HCT116 (cell line): ENCODE data around the gene GARIN3. TPM values are rescaled to one million over a fixed set of nuclear protein-coding genes. Genes with fewer than 3 reads are reported as not detected.

Experiments
- ATAC-seq: fragments of 200-7000 bp; cut with Tn5 transposase; 2 replicates; pipeline ENCODE4 v1.9.1; 2020; ENCODE audit warnings: mild to moderate bottlenecking, moderate library complexity
- BruUV-seq: library from RNA; stranded (reverse); fragments of 400-500 nt; replicated peaks from 2 replicates; lab custom pipeline; 2021; lab: Mats Ljungman, UMichigan
- CTCF ChIA-PET: fragments of 300-600 bp; sonication (Branson Sonifier 250); formaldehyde crosslinking; loops from one replicate; lab custom pipeline; 2021; ENCODE audit warnings: antibody characterized with exemption; lab: Charles Lee
- POLR2A ChIA-PET: fragments of 300-600, 350-600 bp; sonication (Branson Sonifier 250); formaldehyde crosslinking; loops from one replicate; lab custom pipeline; 2021; ENCODE audit warnings: antibody characterized with exemption; lab: Charles Lee
- RAD21 ChIA-PET, 2 experiments: fragments of 300-600 bp; sonication (Branson Sonifier 250); formaldehyde crosslinking; loops; one replicate each; lab custom pipeline; 2023; ENCODE audit warnings: low total read pairs in 2 of 2; ENCODE audit not compliant: uncharacterized antibody in 2 of 2, unreplicated experiment in 2 of 2, low non-redundant PET in 1 of 2; lab: Charles Lee
- DNase-seq: peaks from one replicate; pipeline ENCODE4 v3.0.0-alpha.2; 2010; ENCODE audit warnings: low read depth, low spot score
- H2AFZ ChIP-seq: fragments of 200-600 bp; shearing (Covaris generic), sonication (generic); 2 replicates; pipeline ENCODE4 v1.6.1; 2017; ENCODE audit warnings: low read depth, mixed run types, mixed read lengths, antibody characterized with exemption, low read length; ENCODE audit not compliant: poor library complexity, severe bottlenecking
- H3K27ac ChIP-seq: 2 replicates; pipeline ENCODE4 v1.5.1; 2012; ENCODE audit warnings: low read depth, low read length
- H3K27me3 ChIP-seq: fragments of 200-600 bp; sonication (generic); 2 replicates; pipeline ENCODE4 v1.6.1; 2016; ENCODE audit warnings: mixed run types, low read length, mixed read lengths; ENCODE audit not compliant: insufficient read depth
- H3K36me3 ChIP-seq, 2 experiments: fragments of 200-500 bp in 1 of 2; fragments of 200-600 bp in 1 of 2; sonication (Bioruptor generic) in 1 of 2; sonication (generic) in 1 of 2; 2 replicates each; pipeline versions ENCODE4 v1.5.1 to v1.6.1; 2014 to 2016; ENCODE audit warnings: low read length in 2 of 2, inconsistent platforms in 1 of 2, mixed read lengths in 1 of 2, mixed run types in 1 of 2; ENCODE audit not compliant: insufficient read depth in 2 of 2, control insufficient read depth in 1 of 2
- H3K4me1 ChIP-seq, 2 experiments: fragments of 200-600 bp in 1 of 2; sonication (generic) in 1 of 2; 2 replicates each; pipeline versions ENCODE4 v1.5.1 to v1.6.1; 2012 to 2017; ENCODE audit warnings: low read length in 2 of 2, inconsistent platforms in 1 of 2, mild to moderate bottlenecking in 1 of 2, mixed read lengths in 1 of 2, mixed run types in 1 of 2, moderate library complexity in 1 of 2; ENCODE audit not compliant: insufficient read depth in 2 of 2, control insufficient read depth in 1 of 2
- H3K4me2 ChIP-seq: fragments of 200-600 bp; sonication (generic); 2 replicates; pipeline ENCODE4 v1.6.1; 2017; ENCODE audit warnings: mixed run types, low read length, mixed read lengths
- H3K4me3 ChIP-seq, 2 experiments: fragments of 200-600 bp in 1 of 2; sonication (generic) in 1 of 2; replicated peaks in 1 of 2; 2 replicates each; pipeline ENCODE4 v1.5.1; 2011 to 2016; ENCODE audit warnings: low read length in 2 of 2, control low read depth in 1 of 2, low read depth in 1 of 2, mild to moderate bottlenecking in 1 of 2, mixed read lengths in 1 of 2, mixed run types in 1 of 2
- H3K79me2 ChIP-seq: fragments of 200-600 bp; sonication (generic); 2 replicates; pipeline ENCODE4 v1.6.1; 2017; ENCODE audit warnings: mild to moderate bottlenecking, mixed run types, low read length, moderate library complexity, mixed read lengths; ENCODE audit not compliant: insufficient read depth
- H3K9ac ChIP-seq: fragments of 200-600 bp; sonication (generic); 2 replicates; pipeline ENCODE4 v1.6.1; 2016; ENCODE audit warnings: low read length, mixed read lengths
- H3K9me2 ChIP-seq: fragments of 200-600 bp; sonication (generic), shearing (Covaris generic); 2 replicates; pipeline ENCODE4 v1.6.1; 2017; ENCODE audit warnings: mixed run types, mild to moderate bottlenecking, moderate library complexity; ENCODE audit not compliant: insufficient read depth
- H3K9me3 ChIP-seq, 2 experiments: fragments of 200-500 bp in 1 of 2; fragments of 200-600 bp in 1 of 2; sonication (Bioruptor generic) in 1 of 2; sonication (generic) in 1 of 2; 2 replicates each; pipeline ENCODE4 v1.6.1; 2014 to 2017; ENCODE audit warnings: low read length in 2 of 2, mixed read lengths in 2 of 2, inconsistent platforms in 1 of 2, low read depth in 1 of 2, mild to moderate bottlenecking in 1 of 2, mixed run types in 1 of 2, moderate library complexity in 1 of 2; ENCODE audit not compliant: control insufficient read depth in 1 of 2, insufficient read depth in 1 of 2
- H4K20me1 ChIP-seq: fragments of 200-600 bp; sonication (generic), shearing (Covaris generic); 2 replicates; pipeline ENCODE4 v1.6.1; 2017; ENCODE audit warnings: mixed run types, mild to moderate bottlenecking, moderate library complexity; ENCODE audit not compliant: insufficient read depth
- CEBPB ChIP-seq: IDR thresholded peaks from 2 replicates; pipeline ENCODE4 v1.6.1; 2012; ENCODE audit warnings: low read depth
- CTCF ChIP-seq, 3 experiments: fragments of 200-600 bp in 1 of 3; sonication (generic) in 1 of 3; IDR thresholded peaks in 2 of 3; conservative IDR thresholded peaks in 1 of 3; 2 replicates each; pipeline ENCODE4 v1.5.1; 2012 to 2017; ENCODE audit warnings: low read depth in 2 of 3, low read length in 2 of 3, antibody characterized with exemption in 1 of 3, borderline replicate concordance in 1 of 3, control low read depth in 1 of 3, mild to moderate bottlenecking in 1 of 3, mixed read lengths in 1 of 3, mixed run types in 1 of 3, moderate library complexity in 1 of 3; ENCODE audit not compliant: insufficient read depth in 1 of 3
- EGR1 ChIP-seq: IDR thresholded peaks from 2 replicates; pipeline ENCODE4 v1.6.1; 2012; ENCODE audit warnings: low read depth
- ELF1 ChIP-seq: IDR thresholded peaks from 2 replicates; pipeline ENCODE4 v1.6.1; 2012; ENCODE audit warnings: low read depth, borderline replicate concordance
- EZH2 ChIP-seq: fragments of 200-600 bp; sonication (generic); IDR thresholded peaks from 2 replicates; pipeline ENCODE4 v1.6.1; 2017; ENCODE audit warnings: antibody characterized with exemption, mixed run types
- EZH2phosphoT487 ChIP-seq: fragments of 200-600 bp; IDR thresholded peaks from 2 replicates; pipeline ENCODE4 v1.6.1; 2018; ENCODE audit warnings: antibody characterized with exemption, borderline replicate concordance
- FOSL1 ChIP-seq: IDR thresholded peaks from 2 replicates; pipeline ENCODE4 v1.6.1; 2012; ENCODE audit warnings: low read depth
- POLR2AphosphoS5 ChIP-seq: IDR thresholded peaks from 2 replicates; pipeline ENCODE4 v1.6.1; 2011; ENCODE audit warnings: mild to moderate bottlenecking, low read depth, low read length, moderate library complexity
- SRF ChIP-seq: IDR thresholded peaks from 2 replicates; pipeline ENCODE4 v1.6.1; 2012; ENCODE audit warnings: low read depth
- TCF7L2 ChIP-seq: IDR thresholded peaks from 2 replicates; pipeline ENCODE4 v1.7.0; 2011; ENCODE audit warnings: borderline replicate concordance, inconsistent platforms; ENCODE audit not compliant: insufficient read depth, insufficient read length; ENCODE audit errors: extremely low read depth
- YY1 ChIP-seq: IDR thresholded peaks from 2 replicates; pipeline ENCODE4 v1.6.1; 2011; ENCODE audit warnings: low read length, low read depth, moderate library complexity, mild to moderate bottlenecking; ENCODE audit not compliant: insufficient replicate concordance; ENCODE audit errors: extremely low read depth
- ZFX ChIP-seq: fragments of 450-650 bp; IDR thresholded peaks from 2 replicates; pipeline ENCODE4 v1.6.1; 2017
- intact Hi-C: fragments of 100-400 bp; cut with micrococcal nuclease; formaldehyde crosslinking; loops from 2 replicates; pipeline ENCODE4 v1.10.0; 2022
- total RNA-seq: library from RNA; stranded (reverse); gene quantifications from one replicate; pipeline ENCODE4 v1.2.1, GENCODE V29; 2021; ENCODE audit not compliant: unreplicated experiment
- TF ChIP-seq, protein P1 (sequence below): IDR thresholded peaks from 2 replicates; pipeline ENCODE4 v1.6.1; 2011; ENCODE audit warnings: mild to moderate bottlenecking, low read length, moderate library complexity; ENCODE audit not compliant: insufficient replicate concordance; ENCODE audit errors: extremely low read depth
- TF ChIP-seq, protein P2 (sequence below): IDR thresholded peaks from 2 replicates; pipeline ENCODE4 v1.6.1; 2012
- TF ChIP-seq, protein P3 (sequence below): IDR thresholded peaks from 2 replicates; pipeline ENCODE4 v1.6.1; 2012; ENCODE audit warnings: low read depth

GARIN3 gene
- total RNA-seq, 1 experiment from 2014 or later, result not detected

GRCh38 chr5:157159209-157159751 lies 6.8 kb downstream of the GARIN3 start (continued):
- TF ChIP-seq CTCF (IDR thresholded peaks at IDR 0.05 in 2 of 3, conservative IDR thresholded peaks at IDR 0.05 in 1 of 3; ENCODE audit: borderline replicate concordance in 1 of 3, insufficient read depth in 1 of 3, low read depth in 2 of 3, low read length in 2 of 3) (no peak), SRF (no peak), CEBPB (no peak), ELF1 (no peak), ZFX (no peak), TCF7L2 (no peak), EZH2 (no peak)

DNA sequence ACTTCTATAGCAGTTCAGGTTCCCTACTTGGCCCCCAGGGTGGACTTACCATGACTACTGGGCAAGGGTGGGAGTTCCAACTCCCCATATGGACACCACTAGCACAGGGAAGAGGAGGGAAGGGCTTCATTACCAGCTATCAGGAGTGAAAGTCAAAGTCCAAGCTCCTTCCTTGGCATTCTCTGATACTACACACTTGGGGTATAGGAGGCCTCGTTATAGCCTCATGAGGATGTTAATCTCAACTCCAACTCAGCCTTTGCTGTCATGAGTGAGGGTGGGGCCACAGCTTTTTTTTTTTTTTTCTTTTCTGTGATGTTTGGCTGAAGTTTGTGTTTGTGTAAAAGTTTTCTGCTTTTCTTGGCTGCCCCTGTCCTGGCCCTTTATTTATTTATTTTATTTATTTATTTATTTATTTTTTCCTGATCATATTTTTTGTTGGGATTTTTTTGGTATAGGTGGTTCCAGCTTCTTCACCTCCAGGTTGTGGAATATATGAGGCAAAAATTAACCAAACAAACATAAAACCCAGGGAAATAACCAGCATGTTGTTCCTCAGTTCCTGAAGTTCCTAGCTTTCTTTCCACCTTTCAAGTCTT lies 8.7 kb downstream of the GARIN3 start:
- CTCF ChIA-PET, result no interaction called here
- TF ChIP-seq POLR2AphosphoS5 (no peak), FOSL1 (no peak), ELF1 (no peak), EZH2 (no peak), CEBPB (no peak), YY1 (no peak), TCF7L2 (no peak), EZH2phosphoT487 (no peak), EGR1 (no peak)
- TF ChIP-seq, protein P1, sequence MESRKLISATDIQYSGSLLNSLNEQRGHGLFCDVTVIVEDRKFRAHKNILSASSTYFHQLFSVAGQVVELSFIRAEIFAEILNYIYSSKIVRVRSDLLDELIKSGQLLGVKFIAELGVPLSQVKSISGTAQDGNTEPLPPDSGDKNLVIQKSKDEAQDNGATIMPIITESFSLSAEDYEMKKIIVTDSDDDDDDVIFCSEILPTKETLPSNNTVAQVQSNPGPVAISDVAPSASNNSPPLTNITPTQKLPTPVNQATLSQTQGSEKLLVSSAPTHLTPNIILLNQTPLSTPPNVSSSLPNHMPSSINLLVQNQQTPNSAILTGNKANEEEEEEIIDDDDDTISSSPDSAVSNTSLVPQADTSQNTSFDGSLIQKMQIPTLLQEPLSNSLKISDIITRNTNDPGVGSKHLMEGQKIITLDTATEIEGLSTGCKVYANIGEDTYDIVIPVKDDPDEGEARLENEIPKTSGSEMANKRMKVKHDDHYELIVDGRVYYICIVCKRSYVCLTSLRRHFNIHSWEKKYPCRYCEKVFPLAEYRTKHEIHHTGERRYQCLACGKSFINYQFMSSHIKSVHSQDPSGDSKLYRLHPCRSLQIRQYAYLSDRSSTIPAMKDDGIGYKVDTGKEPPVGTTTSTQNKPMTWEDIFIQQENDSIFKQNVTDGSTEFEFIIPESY, result no peak
- TF ChIP-seq, protein P2, sequence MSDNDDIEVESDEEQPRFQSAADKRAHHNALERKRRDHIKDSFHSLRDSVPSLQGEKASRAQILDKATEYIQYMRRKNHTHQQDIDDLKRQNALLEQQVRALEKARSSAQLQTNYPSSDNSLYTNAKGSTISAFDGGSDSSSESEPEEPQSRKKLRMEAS, result no peak
- TF ChIP-seq, protein P3, sequence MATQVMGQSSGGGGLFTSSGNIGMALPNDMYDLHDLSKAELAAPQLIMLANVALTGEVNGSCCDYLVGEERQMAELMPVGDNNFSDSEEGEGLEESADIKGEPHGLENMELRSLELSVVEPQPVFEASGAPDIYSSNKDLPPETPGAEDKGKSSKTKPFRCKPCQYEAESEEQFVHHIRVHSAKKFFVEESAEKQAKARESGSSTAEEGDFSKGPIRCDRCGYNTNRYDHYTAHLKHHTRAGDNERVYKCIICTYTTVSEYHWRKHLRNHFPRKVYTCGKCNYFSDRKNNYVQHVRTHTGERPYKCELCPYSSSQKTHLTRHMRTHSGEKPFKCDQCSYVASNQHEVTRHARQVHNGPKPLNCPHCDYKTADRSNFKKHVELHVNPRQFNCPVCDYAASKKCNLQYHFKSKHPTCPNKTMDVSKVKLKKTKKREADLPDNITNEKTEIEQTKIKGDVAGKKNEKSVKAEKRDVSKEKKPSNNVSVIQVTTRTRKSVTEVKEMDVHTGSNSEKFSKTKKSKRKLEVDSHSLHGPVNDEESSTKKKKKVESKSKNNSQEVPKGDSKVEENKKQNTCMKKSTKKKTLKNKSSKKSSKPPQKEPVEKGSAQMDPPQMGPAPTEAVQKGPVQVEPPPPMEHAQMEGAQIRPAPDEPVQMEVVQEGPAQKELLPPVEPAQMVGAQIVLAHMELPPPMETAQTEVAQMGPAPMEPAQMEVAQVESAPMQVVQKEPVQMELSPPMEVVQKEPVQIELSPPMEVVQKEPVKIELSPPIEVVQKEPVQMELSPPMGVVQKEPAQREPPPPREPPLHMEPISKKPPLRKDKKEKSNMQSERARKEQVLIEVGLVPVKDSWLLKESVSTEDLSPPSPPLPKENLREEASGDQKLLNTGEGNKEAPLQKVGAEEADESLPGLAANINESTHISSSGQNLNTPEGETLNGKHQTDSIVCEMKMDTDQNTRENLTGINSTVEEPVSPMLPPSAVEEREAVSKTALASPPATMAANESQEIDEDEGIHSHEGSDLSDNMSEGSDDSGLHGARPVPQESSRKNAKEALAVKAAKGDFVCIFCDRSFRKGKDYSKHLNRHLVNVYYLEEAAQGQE, result no peak

More for the DNA sequence above, 8.7 kb downstream of the GARIN3 start:
- H3K4me1 ChIP-seq, result no peaks in the 10 kb centered on the region
- H3K4me2 ChIP-seq, result no peak overlapping the region
- H3K9me3 ChIP-seq, result no peaks in the 10 kb centered on the region
- peaks cover 9% of the 10 kb centered on the region; the same call in 1 of the 2 replicates for H3K27me3 ChIP-seq
- H2AFZ ChIP-seq, result no peak overlapping the region
- no peak overlapping the region for H3K9ac ChIP-seq
- H3K79me2 ChIP-seq, result no peaks in the 10 kb centered on the region
- H3K4me3 ChIP-seq, result no peak overlapping the region
- no TSS peak for BruUV-seq
- ChIA-PET RAD21 (no interaction called here), POLR2A (no interaction called here)
- H4K20me1 ChIP-seq, result no peaks in the 10 kb centered on the region
- intact Hi-C loops, result no loop called here
- DNase-seq, result no peak
- no peak for ATAC-seq
- no peaks in the 10 kb centered on the region for H3K36me3 ChIP-seq
- no peaks in the 10 kb centered on the region for H3K9me2 ChIP-seq
- H3K27ac ChIP-seq, result no peak overlapping the region
